Mammary epithelial cell (primary cell): ENCODE results near the gene TBX15.

ENCODE experiments used
- CTCF ChIP-seq, 2 donors: IDR thresholded peaks in 1 of 2; conservative IDR thresholded peaks in 1 of 2; 2 replicates each; pipeline ENCODE4 v1.5.1; 2011 to 2012; ENCODE audit warnings: inconsistent platforms in 2 of 2, low read length in 2 of 2, mild to moderate bottlenecking in 2 of 2, control low read depth in 1 of 2, low read depth in 1 of 2; ENCODE audit not compliant: insufficient read depth in 1 of 2; ENCODE audit errors: extremely low read depth in 1 of 2
- EZH2 ChIP-seq: IDR thresholded peaks from 2 replicates; pipeline ENCODE4 v1.6.1; 2012; ENCODE audit warnings: low read length, inconsistent platforms, borderline replicate concordance

GRCh38 chr1:118900643-118901440 is 87.3 kb downstream of the TBX15 start:
- TF ChIP-seq CTCF (conservative IDR thresholded peaks at IDR 0.05 in 1 of 2, IDR thresholded peaks at IDR 0.05 in 1 of 2; ENCODE audit: extremely low read depth in 1 of 2, insufficient read depth in 1 of 2, low read depth in 1 of 2, low read length in 2 of 2) (no peak), EZH2 (no peak)
